ENCODE data around the gene MAJIN. TPM values are rescaled to one million over a fixed set of nuclear protein-coding genes. Genes with fewer than 3 reads are reported as not detected.

MAJIN gene
- total RNA-seq, 1 donor from 2014 or later: not detected

DNA sequence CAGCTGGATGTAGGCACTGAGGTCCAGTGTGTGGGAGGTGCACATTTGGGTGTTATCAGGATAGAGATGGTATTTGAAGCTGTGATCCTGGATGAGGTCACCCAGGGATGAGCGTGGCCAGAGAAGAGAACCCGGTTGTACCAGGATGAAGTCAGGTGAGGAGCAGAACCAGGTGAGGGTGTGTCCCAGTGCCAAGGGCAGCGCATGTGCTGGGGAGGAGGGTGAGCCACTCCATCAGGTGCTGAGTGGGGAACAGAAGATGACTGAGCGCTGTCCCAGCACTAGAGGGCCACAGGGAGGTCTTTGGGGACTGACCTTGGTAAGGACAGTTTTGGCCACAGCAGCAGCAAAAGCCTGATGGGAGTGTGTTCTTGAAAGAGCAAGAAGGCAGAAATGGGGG, 44.8 kb upstream of the MAJIN start:
- H3K9me3 ChIP-seq: no peaks in the 10 kb centered on the region
- TF ChIP-seq, protein P1, sequence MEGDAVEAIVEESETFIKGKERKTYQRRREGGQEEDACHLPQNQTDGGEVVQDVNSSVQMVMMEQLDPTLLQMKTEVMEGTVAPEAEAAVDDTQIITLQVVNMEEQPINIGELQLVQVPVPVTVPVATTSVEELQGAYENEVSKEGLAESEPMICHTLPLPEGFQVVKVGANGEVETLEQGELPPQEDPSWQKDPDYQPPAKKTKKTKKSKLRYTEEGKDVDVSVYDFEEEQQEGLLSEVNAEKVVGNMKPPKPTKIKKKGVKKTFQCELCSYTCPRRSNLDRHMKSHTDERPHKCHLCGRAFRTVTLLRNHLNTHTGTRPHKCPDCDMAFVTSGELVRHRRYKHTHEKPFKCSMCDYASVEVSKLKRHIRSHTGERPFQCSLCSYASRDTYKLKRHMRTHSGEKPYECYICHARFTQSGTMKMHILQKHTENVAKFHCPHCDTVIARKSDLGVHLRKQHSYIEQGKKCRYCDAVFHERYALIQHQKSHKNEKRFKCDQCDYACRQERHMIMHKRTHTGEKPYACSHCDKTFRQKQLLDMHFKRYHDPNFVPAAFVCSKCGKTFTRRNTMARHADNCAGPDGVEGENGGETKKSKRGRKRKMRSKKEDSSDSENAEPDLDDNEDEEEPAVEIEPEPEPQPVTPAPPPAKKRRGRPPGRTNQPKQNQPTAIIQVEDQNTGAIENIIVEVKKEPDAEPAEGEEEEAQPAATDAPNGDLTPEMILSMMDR (IDR thresholded peaks at IDR 0.05): no peak
- no peak for TF ChIP-seq POLR2A (IDR thresholded peaks at IDR 0.05)
- no peak for TF ChIP-seq POLR2AphosphoS5 (IDR thresholded peaks at IDR 0.05; ENCODE audit: insufficient read depth in 1 of 2, low read depth in 1 of 2)
- H3K27ac ChIP-seq: no peak overlapping the region
- no peak overlapping the region for H3K4me3 ChIP-seq
- H3K27me3 ChIP-seq: no peaks in the 10 kb centered on the region
- intact Hi-C loops (cut with DNase I): no loop called here
- no peak for DNase-seq (ENCODE audit: extremely low spot score in 2 of 2)
- peaks cover 0 to 16% of the 10 kb centered on the region in 2 donors for H3K36me3 ChIP-seq
- peaks cover 19% of the 10 kb centered on the region for H3K4me1 ChIP-seq

DNA sequence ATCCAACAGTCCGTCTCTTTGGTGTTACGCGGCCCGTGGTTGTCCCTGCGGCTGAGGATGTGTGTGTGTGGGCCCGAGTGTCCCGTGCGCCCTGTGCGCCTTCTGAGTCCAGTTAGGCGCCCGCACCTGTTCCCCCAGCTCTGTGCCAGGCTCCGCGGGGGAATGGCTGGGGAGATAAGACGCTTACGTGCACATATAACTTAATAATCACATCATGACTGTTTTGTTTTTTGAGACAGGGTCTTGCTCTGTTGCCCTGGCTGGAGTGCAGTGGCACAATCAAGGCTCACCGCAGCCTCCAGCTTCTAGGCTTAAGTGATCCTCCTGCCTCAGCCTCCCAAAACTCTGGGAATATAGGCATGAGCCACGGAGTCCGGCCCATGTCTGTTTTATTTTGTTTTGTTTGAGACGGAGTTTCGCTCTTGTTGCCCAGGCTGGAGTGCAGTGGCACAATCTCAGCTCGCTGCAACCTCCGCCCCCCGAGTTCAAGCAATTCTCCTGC, 42.9 kb upstream of the MAJIN start:
- Histone ChIP-seq H3K4me1 (peaks cover 19% of the 10 kb centered on the region), H3K27ac (peak overlapping the region; percentile 98), H3K4me3 (peak overlapping the region; percentile 72 to 74), H3K27me3 (no peaks in the 10 kb centered on the region), H3K9me3 (no peaks in the 10 kb centered on the region), H3K36me3 (peaks cover 0 to 8% of the 10 kb centered on the region in 2 donors)
- intact Hi-C loops (cut with DNase I): loop anchor here (5.0 kb wide), 1 partner anchor 103 kb away; the partner anchor contains the start of gene ZNHIT2
- no peak for DNase-seq (ENCODE audit: extremely low spot score in 2 of 2)
- no peak for TF ChIP-seq POLR2A (IDR thresholded peaks at IDR 0.05)
- no peak for TF ChIP-seq POLR2AphosphoS5 (IDR thresholded peaks at IDR 0.05; ENCODE audit: insufficient read depth in 1 of 2, low read depth in 1 of 2)
- TF ChIP-seq, protein P1 (IDR thresholded peaks at IDR 0.05): no peak

DNA sequence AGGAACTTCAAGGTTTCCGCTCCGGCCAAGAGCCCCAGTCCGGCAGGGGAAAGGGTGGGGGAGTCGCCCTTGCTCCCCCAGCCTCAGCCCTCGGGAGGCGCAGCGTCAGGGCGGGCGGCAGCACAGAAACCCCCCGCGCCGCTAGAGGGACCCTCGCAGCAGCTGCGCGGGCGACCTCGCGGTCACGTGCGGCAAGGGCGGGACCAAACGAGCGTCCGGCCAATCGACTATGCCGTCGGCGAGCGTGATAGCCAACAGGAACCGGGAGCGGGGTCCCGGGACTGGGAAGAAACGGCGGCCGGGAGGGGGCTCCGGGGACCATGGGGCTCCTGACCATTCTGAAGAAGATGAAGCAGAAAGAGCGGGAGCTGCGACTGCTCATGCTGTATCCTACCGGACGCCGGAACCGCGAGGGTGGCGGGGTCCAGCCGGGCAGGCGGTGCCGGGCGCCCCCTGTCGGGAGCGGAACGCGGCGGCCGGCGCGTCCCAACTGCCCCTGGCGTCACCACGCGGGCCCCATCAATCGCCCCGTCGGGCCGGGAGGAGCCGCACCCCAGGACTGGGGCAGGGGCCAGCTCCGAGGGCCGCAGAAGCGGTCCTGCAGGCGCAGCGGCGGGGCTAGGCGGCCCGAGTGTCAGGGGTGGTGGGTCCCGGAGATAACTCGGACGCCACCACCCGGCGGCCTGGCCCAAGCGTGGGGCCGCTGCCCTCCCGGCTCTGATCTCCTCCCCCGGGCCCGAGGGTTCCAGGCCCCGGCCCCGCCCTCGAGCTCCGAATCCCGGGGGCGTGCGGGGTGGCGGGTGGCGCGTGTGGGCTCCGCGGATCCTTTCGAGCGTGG, 42.2 kb upstream of the MAJIN start, which contains the start of gene ARL2:
ARL2 (plus strand) TSS at position 273 of the 838 bp plus-strand sequence; CDS start at position 321, 48 bp downstream.
- peaks cover 0 to 8% of the 10 kb centered on the region in 2 donors for H3K36me3 ChIP-seq
- TF ChIP-seq, protein P1 (IDR thresholded peaks at IDR 0.05): peak; percentile 28 to 92 (median 78)
- TF ChIP-seq POLR2AphosphoS5 (IDR thresholded peaks at IDR 0.05; ENCODE audit: insufficient read depth in 1 of 2, low read depth in 1 of 2) (peak; percentile 50 to 87), POLR2A (IDR thresholded peaks at IDR 0.05) (peak in 1 of 2 donors; percentile 41)
- peak within 1 kb of the TSS; percentile 72 to 74 for H3K4me3 ChIP-seq
- peak in 1 of 2 donors; percentile 93 for DNase-seq (ENCODE audit: extremely low spot score in 2 of 2)
- H3K4me1 ChIP-seq: peaks cover 19% of the 10 kb centered on the region
- H3K9me3 ChIP-seq: no peaks in the 10 kb centered on the region
- no peaks in the 10 kb centered on the region for H3K27me3 ChIP-seq
- H3K27ac ChIP-seq: peak within 1 kb of the TSS; percentile 98
- intact Hi-C loops (cut with DNase I): loop anchor here (5.0 kb wide), 1 partner anchor 103 kb away; the partner anchor contains the start of gene ZNHIT2

DNA sequence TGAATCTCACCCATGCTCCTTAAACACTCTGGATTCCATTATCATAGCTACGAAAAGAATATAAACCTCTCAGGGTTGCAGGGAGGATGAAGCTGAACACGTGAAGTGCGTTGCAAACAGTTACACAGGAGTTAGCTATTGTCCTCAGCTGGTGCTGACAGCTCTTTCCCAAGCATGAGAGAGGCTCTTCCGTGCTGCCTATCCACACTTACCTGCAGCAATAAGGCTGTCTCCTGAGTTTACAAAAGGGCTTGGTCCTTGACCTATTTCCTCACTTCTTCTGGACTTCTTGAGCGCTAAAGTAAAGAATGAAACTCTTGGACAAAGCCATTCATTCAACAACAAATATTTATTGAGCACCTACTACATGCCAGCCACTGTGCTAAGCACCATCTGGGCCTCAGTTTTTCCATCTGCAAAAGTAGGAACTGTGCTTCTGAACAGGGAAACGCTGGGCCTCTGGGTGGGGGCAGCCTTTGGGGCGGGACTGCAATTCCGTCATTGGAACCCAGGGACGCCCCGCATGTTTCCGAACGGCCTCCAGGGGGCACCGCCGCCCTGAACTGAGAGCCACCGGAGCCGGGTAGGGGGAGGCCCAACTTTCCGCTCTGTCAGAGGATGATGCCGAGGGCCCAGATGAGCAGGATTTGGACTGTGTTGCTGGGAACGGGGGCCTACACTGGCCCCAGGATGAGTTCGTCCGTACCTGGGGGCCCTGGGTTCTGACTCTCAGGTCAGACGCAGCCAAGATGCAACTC, 41.4 kb upstream of the MAJIN start:
- Histone ChIP-seq H3K9me3 (no peaks in the 10 kb centered on the region), H3K4me3 (peak overlapping the region; percentile 72 to 74), H3K4me1 (peaks cover 19% of the 10 kb centered on the region), H3K27ac (peak overlapping the region; percentile 98), H3K36me3 (peaks cover 0 to under 1% of the 10 kb centered on the region in 2 donors), H3K27me3 (no peaks in the 10 kb centered on the region)
- intact Hi-C loops (cut with DNase I): loop anchor here (5.0 kb wide), 1 partner anchor 104 kb away; the partner anchor contains the start of gene ZNHIT2
- peak in 1 of 2 donors; percentile 92 for DNase-seq (ENCODE audit: extremely low spot score in 2 of 2)
- TF ChIP-seq POLR2A (IDR thresholded peaks at IDR 0.05) (peak in 1 of 2 donors; percentile 22), POLR2AphosphoS5 (IDR thresholded peaks at IDR 0.05; ENCODE audit: insufficient read depth in 1 of 2, low read depth in 1 of 2) (peak; percentile 35 to 92)
- TF ChIP-seq, protein P1 (IDR thresholded peaks at IDR 0.05): peak in 2 of 3 experiments; percentile 42 to 85
